Colonic mucosa (tissue), 4 donors: ENCODE measurements around the gene TOMM7. TPM values are rescaled to one million over a fixed set of nuclear protein-coding genes. Genes with fewer than 3 reads are reported as not detected.
"Not testable (repeated sequence)": the region's sequence is repeated elsewhere in the genome, so short reads cannot be mapped to it uniquely, and the experiment has no call there.

Experiments used
- DNase-seq: peaks from one replicate; pipeline ENCODE4 v3.0.0-alpha.2; 2020
- H3K27ac ChIP-seq: fragments of 200-600 bp; one replicate; pipeline ENCODE4 v1.8.0; 2021
- H3K27me3 ChIP-seq: fragments of 200-600 bp; one replicate; pipeline ENCODE4 v1.8.0; 2021
- H3K36me3 ChIP-seq: fragments of 200-600 bp; one replicate; pipeline ENCODE4 v1.8.0; 2021
- H3K4me1 ChIP-seq: fragments of 200-600 bp; one replicate; pipeline ENCODE4 v1.8.0; 2021; ENCODE audit warnings: mild to moderate bottlenecking
- H3K4me3 ChIP-seq: fragments of 200-600 bp; one replicate; pipeline ENCODE4 v1.8.0; 2021
- H3K9ac ChIP-seq, 2 donors: one replicate each; pipeline ENCODE4 v1.7.0; 2013; ENCODE audit warnings: control low read depth in 2 of 2, low read depth in 2 of 2, low read length in 2 of 2
- H3K9me3 ChIP-seq: fragments of 200-600 bp; one replicate; pipeline ENCODE4 v1.8.0; 2021
- intact Hi-C: fragments of 100-400 bp; cut with DNase I; formaldehyde crosslinking; loops from one replicate; pipeline ENCODE4 v1.14.1; 2022
- total RNA-seq, 2 donors: library from RNA; stranded (reverse); fragmentation: NEBNext Ultra II Directional in 1 of 2; extraction: Animal tissue kit (Norgen Biotek cat#: 25700) in 1 of 2; gene quantifications; one replicate each; pipeline ENCODE4 v1.2.1, GENCODE V29; 2021
- TF ChIP-seq, protein P1 (sequence below): fragments of 200-600 bp; IDR thresholded peaks from one replicate; pipeline ENCODE4 v1.8.0; 2022; ENCODE audit warnings: antibody characterized with exemption, mild to moderate bottlenecking
- donor health status: healthy.
- donor health status: DM: no; HTN: no; CAD: no.
- donor health status: DM: no; HTN: no; CAD: no.

The TOMM7 gene
- total RNA-seq, 2 donors from 2014 or later: 235 to 288 TPM

DNA sequence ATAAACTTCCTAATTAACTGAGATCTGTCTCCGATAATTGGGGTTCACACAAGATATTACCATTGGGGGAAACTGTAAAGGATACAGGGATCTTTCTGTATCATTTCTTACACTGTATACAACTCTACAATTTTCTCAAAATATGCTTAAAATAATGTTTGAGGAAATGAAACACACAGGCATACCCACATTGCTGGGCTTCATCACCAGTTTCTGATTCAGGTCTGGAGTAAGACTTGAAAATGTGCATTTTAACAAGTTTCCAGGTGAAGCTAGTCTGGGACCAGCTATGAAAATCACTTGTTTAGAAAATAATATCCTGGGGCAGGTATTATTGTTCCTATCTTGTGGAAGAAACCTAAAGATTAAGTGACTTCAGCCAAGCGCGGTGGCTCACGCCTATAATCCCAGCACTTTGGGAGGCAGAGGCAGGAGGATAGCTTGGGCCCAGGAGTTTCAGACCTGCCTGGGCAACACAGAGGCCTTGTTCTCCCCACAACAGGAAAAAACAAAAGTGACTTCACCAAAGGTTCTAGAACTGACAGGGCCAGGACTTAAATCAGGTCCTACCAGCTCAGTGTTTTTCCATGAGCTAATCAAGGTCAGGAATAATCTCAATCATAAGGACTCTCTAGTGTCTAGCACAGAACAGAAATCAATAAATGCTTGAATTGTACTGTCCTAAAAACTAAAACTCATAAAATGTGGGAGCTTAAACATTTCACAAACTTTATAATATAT is 12.6 kb downstream of the TOMM7 start:
- Histone ChIP-seq H3K27ac (no peak overlapping the region), H3K36me3 (no peaks in the 10 kb centered on the region), H3K9me3 (no peaks in the 10 kb centered on the region), H3K4me1 (no peaks in the 10 kb centered on the region), H3K27me3 (no peaks in the 10 kb centered on the region), H3K4me3 (no peak overlapping the region), H3K9ac (no peak overlapping the region)
- TF ChIP-seq, protein P1, sequence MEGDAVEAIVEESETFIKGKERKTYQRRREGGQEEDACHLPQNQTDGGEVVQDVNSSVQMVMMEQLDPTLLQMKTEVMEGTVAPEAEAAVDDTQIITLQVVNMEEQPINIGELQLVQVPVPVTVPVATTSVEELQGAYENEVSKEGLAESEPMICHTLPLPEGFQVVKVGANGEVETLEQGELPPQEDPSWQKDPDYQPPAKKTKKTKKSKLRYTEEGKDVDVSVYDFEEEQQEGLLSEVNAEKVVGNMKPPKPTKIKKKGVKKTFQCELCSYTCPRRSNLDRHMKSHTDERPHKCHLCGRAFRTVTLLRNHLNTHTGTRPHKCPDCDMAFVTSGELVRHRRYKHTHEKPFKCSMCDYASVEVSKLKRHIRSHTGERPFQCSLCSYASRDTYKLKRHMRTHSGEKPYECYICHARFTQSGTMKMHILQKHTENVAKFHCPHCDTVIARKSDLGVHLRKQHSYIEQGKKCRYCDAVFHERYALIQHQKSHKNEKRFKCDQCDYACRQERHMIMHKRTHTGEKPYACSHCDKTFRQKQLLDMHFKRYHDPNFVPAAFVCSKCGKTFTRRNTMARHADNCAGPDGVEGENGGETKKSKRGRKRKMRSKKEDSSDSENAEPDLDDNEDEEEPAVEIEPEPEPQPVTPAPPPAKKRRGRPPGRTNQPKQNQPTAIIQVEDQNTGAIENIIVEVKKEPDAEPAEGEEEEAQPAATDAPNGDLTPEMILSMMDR: no peak
- intact Hi-C loops: no loop called here
- DNase-seq: no peak

GRCh38 chr7:22808140-22808539 is 14.5 kb downstream of the TOMM7 start:
- H3K27ac ChIP-seq: no peak overlapping the region
- no peaks in the 10 kb centered on the region for H3K36me3 ChIP-seq
- intact Hi-C loops: no loop called here
- no peaks in the 10 kb centered on the region for H3K4me1 ChIP-seq
- H3K9ac ChIP-seq: no peak overlapping the region
- no peak for DNase-seq
- no peaks in the 10 kb centered on the region for H3K9me3 ChIP-seq
- no peak overlapping the region for H3K4me3 ChIP-seq
- TF ChIP-seq, protein P1: no peak
- no peaks in the 10 kb centered on the region for H3K27me3 ChIP-seq

GRCh38 chr7:22806752-22807151 is 15.9 kb downstream of the TOMM7 start:
- TF ChIP-seq, protein P1: no peak
- H3K4me1 ChIP-seq: no peaks in the 10 kb centered on the region
- H3K9me3 ChIP-seq: no peaks in the 10 kb centered on the region
- DNase-seq: no peak
- H3K9ac ChIP-seq: no peak overlapping the region
- no peaks in the 10 kb centered on the region for H3K27me3 ChIP-seq
- H3K27ac ChIP-seq: no peak overlapping the region
- no peak overlapping the region for H3K4me3 ChIP-seq
- no peaks in the 10 kb centered on the region for H3K36me3 ChIP-seq
- intact Hi-C loops: no loop called here

- DNase-seq: no peak
- Histone ChIP-seq H3K27me3 (no peaks in the 10 kb centered on the region), H3K9ac (no peak overlapping the region), H3K36me3 (no peaks in the 10 kb centered on the region), H3K27ac (no peak overlapping the region), H3K4me1 (no peaks in the 10 kb centered on the region), H3K4me3 (no peak overlapping the region), H3K9me3 (no peaks in the 10 kb centered on the region)
- TF ChIP-seq, protein P1: no peak
- intact Hi-C loops: no loop called here
These were observed 17.4 kb downstream of the TOMM7 start for GRCh38 chr7:22805227-22805626.

- H3K9me3 ChIP-seq, intact Hi-C loops, H3K27me3 ChIP-seq, DNase-seq, H3K36me3 ChIP-seq, H3K9ac ChIP-seq, H3K4me1 ChIP-seq, H3K4me3 ChIP-seq, H3K27ac ChIP-seq: not testable (repeated sequence)
These were observed 19.8 kb downstream of the TOMM7 start for GRCh38 chr7:22802831-22803230.

DNA sequence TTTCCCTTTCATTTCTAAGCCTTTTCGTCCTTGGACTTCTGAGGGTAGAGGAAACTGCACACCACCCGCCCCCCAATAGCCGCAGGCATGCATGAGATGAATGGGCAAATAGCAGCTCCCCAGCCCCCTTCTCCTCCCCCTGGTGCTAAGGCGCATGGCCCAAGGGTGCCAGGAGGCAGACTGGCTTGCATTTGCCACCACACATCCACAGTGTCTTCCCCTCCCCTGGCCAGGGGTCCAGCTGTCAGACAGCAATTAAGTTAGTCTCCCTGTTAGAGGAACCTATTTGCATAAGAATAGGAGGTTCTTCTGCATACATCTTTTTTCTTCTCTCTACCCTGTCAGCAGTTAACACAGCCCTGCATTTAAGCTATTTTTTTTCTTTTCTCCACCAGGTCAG is 20.2 kb downstream of the TOMM7 start:
- H3K9me3 ChIP-seq: no peaks in the 10 kb centered on the region
- H3K4me1 ChIP-seq: no peaks in the 10 kb centered on the region
- no peak overlapping the region for H3K9ac ChIP-seq
- intact Hi-C loops: no loop called here
- H3K4me3 ChIP-seq: no peak overlapping the region
- no peak overlapping the region for H3K27ac ChIP-seq
- H3K36me3 ChIP-seq: no peaks in the 10 kb centered on the region
- TF ChIP-seq, protein P1: no peak
- no peak for DNase-seq
- no peaks in the 10 kb centered on the region for H3K27me3 ChIP-seq
